Esophagus muscularis mucosa (tissue), 4 donors: ENCODE data around the gene VIM. TPM values are rescaled to one million over a fixed set of nuclear protein-coding genes. Genes with fewer than 3 reads are reported as not detected.

Source experiments
- DNase-seq: peaks from one replicate; pipeline ENCODE4 v3.0.0-alpha.2; 2017; ENCODE audit errors: extremely low spot score
- H3K27ac ChIP-seq, 4 donors: fragments of 200-600 bp; sonication (generic); replicated peaks in 1 of 4; 1 replicate in 3 of 4; 2 replicates in 1 of 4; pipeline ENCODE4 v1.5.1; 2016 to 2019; ENCODE audit warnings: mild to moderate bottlenecking in 1 of 4
- H3K27me3 ChIP-seq, 4 donors: fragments of 200-600 bp; sonication (generic); one replicate each; pipeline versions ENCODE4 v1.5.1 to v1.6.0; 2016 to 2019
- H3K36me3 ChIP-seq, 4 donors: fragments of 200-600 bp; sonication (generic); one replicate each; pipeline ENCODE4 v1.5.1; 2016 to 2019
- H3K4me1 ChIP-seq, 4 donors: fragments of 200-600 bp; sonication (generic); one replicate each; pipeline ENCODE4 v1.5.1; 2016 to 2019
- H3K4me3 ChIP-seq, 4 donors: fragments of 200-600 bp; sonication (generic); 1 replicate in 2 of 4; 2 replicates in 2 of 4; pipeline ENCODE4 v1.5.1; 2016 to 2019; ENCODE audit warnings: mild to moderate bottlenecking in 4 of 4, moderate library complexity in 1 of 4
- H3K9me3 ChIP-seq, 4 donors: fragments of 200-600 bp; sonication (generic); 1 replicate in 3 of 4; 2 replicates in 1 of 4; pipeline ENCODE4 v1.5.1; 2016 to 2019
- CTCF ChIP-seq, 3 experiments: fragments of 200-600 bp in 2 of 3; fragments of 450-650 bp in 1 of 3; sonication (generic) in 2 of 3; IDR thresholded peaks; one replicate each; pipeline ENCODE4 v1.5.1; 2017 to 2019; ENCODE audit warnings: antibody characterized with exemption in 3 of 3, mild to moderate bottlenecking in 2 of 3, moderate library complexity in 1 of 3
- EP300 ChIP-seq: sonication (generic); formaldehyde crosslinking; IDR thresholded peaks from one replicate; pipeline ENCODE4 v1.6.1; 2017; ENCODE audit warnings: antibody characterized with exemption
- POLR2A ChIP-seq: fragments of 450-650 bp; IDR thresholded peaks from one replicate; pipeline ENCODE4 v1.6.1; 2017; ENCODE audit warnings: antibody characterized with exemption, moderate library complexity, mild to moderate bottlenecking, low read depth
- POLR2AphosphoS5 ChIP-seq, 2 donors: sonication (generic); formaldehyde crosslinking; IDR thresholded peaks; one replicate each; pipeline ENCODE4 v1.6.1; 2017; ENCODE audit warnings: antibody characterized with exemption in 2 of 2
- WGBS: methylation state at CpG from one replicate; pipeline ENCODE4 v1.1.5; 2018; 5-methylcytosine and 5-hydroxymethylcytosine counted together
- intact Hi-C: fragments of 100-400 bp; cut with DNase I; formaldehyde crosslinking; loops from one replicate; pipeline ENCODE4 v1.15.1; 2023
- total RNA-seq, 4 donors: library from RNA; depleted of rRNA; stranded (reverse); fragments of >200 nt; gene quantifications; one replicate each; pipeline versions ENCODE4 v1.1.0 to v1.2.1, GENCODE V29; 2016

Gene VIM
- total RNA-seq, 4 donors from 2014 or later, result 1,242 to 2,218 (median 1,951) TPM

- Histone ChIP-seq H3K27me3 (no peaks in the 10 kb centered on the region), H3K4me1 (peaks cover 7 to 21% (median 15%) of the 10 kb centered on the region in 4 donors), H3K9me3 (no peaks in the 10 kb centered on the region), H3K27ac (peak overlapping the region; percentile 20 to 80 (median 74)), H3K36me3 (no peaks in the 10 kb centered on the region), H3K4me3 (no peak overlapping the region)
- intact Hi-C loops, result no loop called here
- TF ChIP-seq EP300 (no peak), CTCF (IDR thresholded peaks at IDR 0.05) (no peak), POLR2A (no peak), POLR2AphosphoS5 (IDR thresholded peaks at IDR 0.05) (no peak)
- WGBS, result 60% methylated on average over 9 of the region's 9 CpGs
- no peak for DNase-seq
Observed at GRCh38 chr10:17214971-17215781, 12.9 kb upstream of the VIM start.

GRCh38 chr10:17215782-17216122 is 12.3 kb upstream of the VIM start:
- Histone ChIP-seq H3K36me3 (no peaks in the 10 kb centered on the region), H3K27ac (peak overlapping the region; percentile 20 to 80 (median 74)), H3K4me3 (no peak overlapping the region), H3K9me3 (no peaks in the 10 kb centered on the region), H3K4me1 (peaks cover 7 to 18% (median 14%) of the 10 kb centered on the region in 4 donors), H3K27me3 (no peaks in the 10 kb centered on the region)
- intact Hi-C loops, result no loop called here
- no peak for DNase-seq
- TF ChIP-seq POLR2A (no peak), EP300 (no peak), POLR2AphosphoS5 (IDR thresholded peaks at IDR 0.05) (no peak), CTCF (IDR thresholded peaks at IDR 0.05) (no peak)
- WGBS, result 85% methylated on average over 2 of the region's 2 CpGs

GRCh38 chr10:17216217-17216900 is 11.7 kb upstream of the VIM start:
- H3K4me1 ChIP-seq, result peaks cover 7 to 18% (median 14%) of the 10 kb centered on the region in 4 donors
- no peaks in the 10 kb centered on the region for H3K36me3 ChIP-seq
- TF ChIP-seq POLR2A (no peak), POLR2AphosphoS5 (IDR thresholded peaks at IDR 0.05) (peak; percentile 25 to 46), EP300 (no peak), CTCF (IDR thresholded peaks at IDR 0.05) (no peak)
- H3K9me3 ChIP-seq, result no peaks in the 10 kb centered on the region
- 83% methylated on average over 5 of the region's 5 CpGs for WGBS
- no peak overlapping the region for H3K4me3 ChIP-seq
- DNase-seq, result no peak
- peak overlapping the region; percentile 20 to 80 (median 74) for H3K27ac ChIP-seq
- no peaks in the 10 kb centered on the region for H3K27me3 ChIP-seq
- intact Hi-C loops, result no loop called here

GRCh38 chr10:17216901-17217395 is 11.1 kb upstream of the VIM start:
- no peak for DNase-seq
- intact Hi-C loops, result no loop called here
- Histone ChIP-seq H3K4me3 (no peak overlapping the region), H3K27ac (peak overlapping the region; percentile 20 to 80 (median 74)), H3K4me1 (peaks cover 7 to 18% (median 14%) of the 10 kb centered on the region in 4 donors), H3K27me3 (no peaks in the 10 kb centered on the region), H3K36me3 (no peaks in the 10 kb centered on the region), H3K9me3 (no peaks in the 10 kb centered on the region)
- WGBS, result 88% methylated on average over 6 of the region's 6 CpGs
- TF ChIP-seq CTCF (IDR thresholded peaks at IDR 0.05) (no peak), POLR2AphosphoS5 (IDR thresholded peaks at IDR 0.05) (no peak), POLR2A (no peak), EP300 (no peak)
